Measurements from ENCODE around the gene PCDHA5.
"Not testable (repeated sequence)": the region's sequence is repeated elsewhere in the genome, so short reads cannot be mapped to it uniquely, and the experiment has no call there.

The PCDHA5 gene

GRCh38 chr5:140806834-140807775 is 14.3 kb upstream of the PCDHA5 start, which contains the start of gene PCDHA4:
Gene PCDHA4 (plus strand): TSS chr5:140807068.
- TF ChIP-seq CTCF (conservative IDR thresholded peaks at IDR 0.05; ENCODE audit: low read depth, low read length), result peak; percentile 30
- no peak within 1 kb of the TSS for H3K4me3 ChIP-seq (ENCODE audit: low read length)

GRCh38 chr5:140808241-140808888 is 13.0 kb upstream of the PCDHA5 start:
- not testable (repeated sequence) for DNase-seq (ENCODE audit: low read depth); H3K4me3 ChIP-seq (ENCODE audit: low read length)

More at GRCh38 chr5:140806834-140807775, 14.3 kb upstream of the PCDHA5 start, which contains the start of gene PCDHA4:
- DNase-seq (ENCODE audit: low read depth), result no peak

- no peak overlapping the region for H3K4me3 ChIP-seq (ENCODE audit: low read length)
- no peak for DNase-seq (ENCODE audit: low read depth)
- TF ChIP-seq CTCF (conservative IDR thresholded peaks at IDR 0.05; ENCODE audit: low read depth, low read length), result no peak
Measured at GRCh38 chr5:140808889-140809291, 12.5 kb upstream of the PCDHA5 start.

- DNase-seq (ENCODE audit: low read depth), result no peak
- no peak overlapping the region for H3K4me3 ChIP-seq (ENCODE audit: low read length)
- no peak for TF ChIP-seq CTCF (conservative IDR thresholded peaks at IDR 0.05; ENCODE audit: low read depth, low read length)
Measured at GRCh38 chr5:140822281-140822629, 842 bp downstream of the PCDHA5 start.

GRCh38 chr5:140822969-140823368 is 1.6 kb downstream of the PCDHA5 start:
- DNase-seq (ENCODE audit: low read depth); H3K4me3 ChIP-seq (ENCODE audit: low read length): not testable (repeated sequence)

GRCh38 chr5:140823475-140823874 is 2.1 kb downstream of the PCDHA5 start:
- DNase-seq (ENCODE audit: low read depth), result no peak
- no peak overlapping the region for H3K4me3 ChIP-seq (ENCODE audit: low read length)
- TF ChIP-seq CTCF (conservative IDR thresholded peaks at IDR 0.05; ENCODE audit: low read depth, low read length), result no peak

- no peak within 1 kb of the TSS for H3K4me3 ChIP-seq (ENCODE audit: low read length)
- no peak for DNase-seq (ENCODE audit: low read depth)
- TF ChIP-seq CTCF (conservative IDR thresholded peaks at IDR 0.05; ENCODE audit: low read depth, low read length), result peak; percentile 19
Measured at GRCh38 chr5:140827704-140828361, 6.4 kb downstream of the PCDHA5 start, which contains the start of gene PCDHA6. Gene PCDHA6 (plus strand): TSS chr5:140827960. CDS start chr5:140828092, 132 bp downstream.
